NT2/D1 (cell line): Measurements from ENCODE around the gene ST3GAL6.

Experiments used
- SUZ12 ChIP-seq: IDR thresholded peaks from 2 replicates; pipeline ENCODE4 v1.6.1; 2011; ENCODE audit not compliant: insufficient read length, insufficient read depth; ENCODE audit errors: extremely low read depth
- YY1 ChIP-seq: IDR thresholded peaks from 2 replicates; pipeline ENCODE4 v1.6.1; 2011; ENCODE audit not compliant: insufficient read length, insufficient read depth

- no peak for TF ChIP-seq YY1
- no peak for TF ChIP-seq SUZ12
Measured at GRCh38 chr3:98761643-98762229, 1.4 kb upstream of the ST3GAL6 start.
